Erythroblast (primary cell): ENCODE data around the gene TEX35.

Source experiments
- DNase-seq, 2 experiments: peaks; one replicate each; lab custom pipeline; 2025; lab: John Stamatoyannopoulos, UW
- GATA1 ChIP-seq: IDR thresholded peaks from 2 replicates; pipeline ENCODE4 v1.6.1; 2011; ENCODE audit warnings: low read depth, mild to moderate bottlenecking, control low read depth, low read length, moderate library complexity
- POLR2A ChIP-seq: IDR thresholded peaks from 2 replicates; pipeline ENCODE4 v1.6.1; 2011; ENCODE audit warnings: mild to moderate bottlenecking, low read length

TEX35 gene

DNA sequence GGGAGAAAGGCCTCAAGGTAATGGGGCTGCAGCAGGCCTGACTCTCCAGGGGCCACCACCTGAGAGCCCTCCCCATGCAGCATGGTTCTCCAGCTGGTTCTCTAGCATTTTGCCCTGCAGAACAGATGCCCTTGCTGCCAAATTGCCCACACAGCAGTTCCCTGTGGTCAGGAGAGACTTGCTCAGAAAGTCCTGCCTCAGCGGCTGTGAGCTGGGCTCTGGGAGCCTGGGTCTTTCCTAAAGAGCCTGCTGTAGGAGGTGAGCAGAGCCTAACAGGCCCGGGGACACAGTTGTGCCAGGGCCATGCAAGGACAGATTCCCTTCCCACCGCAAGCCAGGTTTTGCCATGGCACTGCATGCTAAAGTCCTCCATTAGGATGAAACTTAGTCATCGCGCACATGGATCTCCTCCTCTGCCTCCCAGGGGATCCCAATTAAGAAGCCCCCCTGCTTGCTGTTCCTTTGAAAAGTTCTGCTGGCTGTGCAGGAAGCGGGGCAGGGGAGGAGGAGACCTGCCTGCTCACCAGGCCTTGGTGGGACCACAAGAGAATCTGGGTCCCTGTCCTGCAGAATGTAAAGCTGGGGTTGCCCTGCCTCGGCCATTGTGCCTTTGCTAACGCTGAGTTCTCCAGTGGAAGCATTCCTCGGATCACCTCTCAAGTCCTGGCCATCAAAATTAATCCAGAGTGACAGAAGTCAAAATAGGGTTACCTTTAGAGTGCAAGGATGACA lies 21.4 kb downstream of the TEX35 start:
- DNase-seq, result no peak
- no peak for TF ChIP-seq GATA1
- no peak for TF ChIP-seq POLR2A

DNA sequence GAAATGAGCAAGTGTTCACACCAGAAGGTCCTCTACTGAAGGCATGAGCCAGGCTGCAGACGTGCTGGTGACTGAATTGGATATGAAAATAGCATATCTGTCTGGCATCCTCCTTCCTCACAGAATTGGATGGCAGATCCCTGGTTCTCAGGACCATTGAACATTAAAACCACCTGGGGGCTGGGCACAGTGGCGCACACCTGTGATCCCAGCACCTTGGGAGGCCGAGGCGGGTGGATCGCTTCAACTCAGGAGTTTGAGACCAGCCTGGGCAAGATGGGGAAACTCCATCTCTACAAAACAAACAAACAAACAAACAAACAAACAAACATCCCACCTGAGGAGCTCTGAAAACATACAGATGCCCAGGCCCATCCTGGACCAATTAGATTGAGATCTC lies 23.4 kb downstream of the TEX35 start:
- TF ChIP-seq GATA1 (no peak), POLR2A (no peak)
- no peak for DNase-seq

DNA sequence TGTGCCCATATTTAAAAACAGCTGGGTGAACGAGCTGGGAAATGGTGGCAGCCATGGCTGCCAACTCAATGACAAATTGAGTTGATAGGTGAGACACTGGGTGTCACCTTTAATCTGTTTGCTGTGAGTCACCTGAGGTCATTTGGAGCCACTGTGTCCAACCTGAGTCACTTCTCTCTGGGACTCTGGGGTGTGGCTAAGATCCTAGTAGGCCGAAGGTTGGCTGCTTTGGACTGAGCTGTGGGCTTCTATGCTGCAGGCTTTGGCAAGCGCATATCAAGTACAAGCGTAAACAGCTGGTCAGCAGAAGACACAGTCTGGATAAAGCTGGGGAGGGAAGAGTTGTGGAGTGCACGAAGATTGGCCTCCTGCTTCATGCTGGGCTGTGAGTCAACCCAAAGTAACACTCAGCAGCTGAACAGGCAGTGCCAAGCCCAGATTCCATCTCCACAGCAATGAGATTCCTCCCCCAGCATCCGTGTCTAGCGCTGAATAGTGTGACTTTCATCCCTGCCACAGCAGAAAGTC lies 24.0 kb downstream of the TEX35 start:
- TF ChIP-seq POLR2A (no peak), GATA1 (no peak)
- peak; percentile 69 for DNase-seq

DNA sequence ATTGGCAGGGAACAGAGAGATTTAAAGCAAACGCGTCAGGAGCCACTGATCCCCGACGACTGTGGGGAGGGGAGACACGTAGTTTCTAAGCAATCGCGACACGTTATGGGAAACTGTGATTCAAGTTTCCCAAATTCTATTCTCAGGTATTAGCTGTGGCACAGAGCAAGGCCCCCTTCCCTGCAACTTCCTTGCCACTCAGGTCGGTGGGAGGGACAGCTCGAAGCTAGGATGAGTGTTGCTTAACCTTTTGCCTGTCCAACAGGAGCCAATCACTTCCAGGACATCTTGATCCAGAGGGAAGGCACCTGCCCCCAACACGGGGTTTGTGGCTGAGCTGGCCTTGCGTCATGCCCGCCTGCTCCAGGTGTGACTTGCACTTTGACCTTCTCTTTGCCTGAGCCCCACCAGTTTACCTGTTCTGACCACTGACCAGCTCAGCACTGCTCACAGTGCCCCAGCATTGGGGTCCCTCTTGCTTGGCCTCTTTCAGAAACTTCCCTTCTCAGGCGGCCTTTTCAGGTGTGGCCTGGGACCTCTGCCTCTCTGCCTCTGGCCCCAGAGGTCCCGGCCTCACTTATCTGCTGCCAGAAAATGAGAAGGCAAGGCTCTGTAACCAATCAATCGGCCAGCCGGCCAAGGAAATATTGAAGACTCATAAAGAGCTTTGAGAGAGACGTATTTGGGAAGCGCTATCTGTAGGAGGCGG lies 24.6 kb downstream of the TEX35 start:
- DNase-seq, result no peak
- TF ChIP-seq GATA1 (no peak), POLR2A (no peak)

DNA sequence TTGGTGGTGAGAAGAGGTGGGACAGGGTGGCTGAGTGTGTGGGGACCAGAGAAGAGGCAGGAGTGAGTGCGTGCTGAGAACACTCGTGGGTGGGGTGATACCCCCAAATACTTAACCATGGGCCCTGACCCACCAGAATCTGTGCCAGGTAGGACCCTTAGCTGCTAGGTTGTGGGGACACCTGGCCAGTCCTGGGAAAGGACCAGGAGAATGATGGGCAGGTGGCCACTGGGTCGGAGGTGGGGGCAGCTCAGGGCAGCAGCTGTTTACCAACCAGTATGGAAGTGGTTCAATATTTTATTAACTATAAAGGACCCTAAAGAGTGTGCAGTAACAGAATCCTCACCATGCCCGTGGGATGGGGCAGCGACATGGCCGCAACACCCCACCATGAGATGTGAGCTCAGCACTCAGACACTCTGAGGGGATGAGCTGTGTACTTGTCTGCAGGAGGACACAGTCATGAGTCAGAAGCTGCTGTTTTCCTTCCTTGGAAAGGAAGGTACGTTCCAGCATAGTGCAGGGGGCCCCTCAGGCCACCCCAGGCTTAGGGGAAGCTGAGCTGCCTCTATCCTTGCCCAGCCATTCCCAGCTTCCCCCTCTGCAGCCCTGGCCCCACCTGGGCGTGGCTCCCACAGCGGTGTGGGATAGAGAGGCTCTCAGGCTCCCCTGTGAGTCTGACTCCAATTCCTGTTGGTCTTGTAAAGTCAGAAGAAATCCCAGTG lies 25.4 kb downstream of the TEX35 start:
- no peak for TF ChIP-seq POLR2A
- TF ChIP-seq GATA1, result no peak
- peak; percentile 24 to 44 for DNase-seq

DNA sequence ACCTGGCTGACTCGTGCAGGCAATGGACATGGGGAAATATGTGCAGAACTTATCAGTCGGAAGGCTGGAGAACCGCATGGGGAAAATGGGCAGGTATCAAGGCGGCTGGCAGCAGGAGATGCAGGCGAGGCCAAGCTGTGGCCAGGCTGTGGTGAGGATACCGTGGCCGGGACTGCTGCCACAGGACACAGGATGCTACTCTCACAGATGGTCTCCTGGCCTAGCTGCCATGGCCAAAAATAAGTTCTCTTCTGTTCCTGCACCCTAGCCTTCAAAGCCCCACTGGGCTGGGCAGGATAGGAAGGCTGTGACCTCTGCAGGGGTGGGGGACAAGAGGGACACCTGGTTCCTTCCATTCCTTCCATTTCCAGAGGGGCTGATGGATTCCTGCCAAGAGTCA lies 26.4 kb downstream of the TEX35 start:
- TF ChIP-seq POLR2A, result no peak
- no peak for TF ChIP-seq GATA1
- peak in 1 of 2 experiments; percentile 36 for DNase-seq

DNA sequence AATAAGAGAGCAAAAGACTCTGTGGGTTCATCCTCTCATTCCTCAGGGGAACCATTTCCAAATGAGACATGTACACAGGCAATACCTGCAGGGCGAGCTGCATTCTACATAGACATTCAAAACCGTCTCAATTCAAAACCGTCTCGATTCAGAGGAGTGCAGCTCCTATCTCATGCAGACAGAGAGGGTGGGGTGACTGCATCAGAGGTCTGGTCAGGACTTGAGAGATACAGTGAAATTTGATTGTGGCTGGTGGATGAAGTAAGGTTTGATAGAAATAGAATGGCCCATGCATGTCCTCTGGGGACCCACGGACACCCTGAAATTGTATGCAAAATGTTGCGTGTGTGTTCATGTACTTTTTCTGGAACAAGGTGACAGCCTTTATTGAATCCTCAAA lies 27.3 kb downstream of the TEX35 start:
- TF ChIP-seq POLR2A (peak; percentile 18), GATA1 (peak; percentile 84)

DNA sequence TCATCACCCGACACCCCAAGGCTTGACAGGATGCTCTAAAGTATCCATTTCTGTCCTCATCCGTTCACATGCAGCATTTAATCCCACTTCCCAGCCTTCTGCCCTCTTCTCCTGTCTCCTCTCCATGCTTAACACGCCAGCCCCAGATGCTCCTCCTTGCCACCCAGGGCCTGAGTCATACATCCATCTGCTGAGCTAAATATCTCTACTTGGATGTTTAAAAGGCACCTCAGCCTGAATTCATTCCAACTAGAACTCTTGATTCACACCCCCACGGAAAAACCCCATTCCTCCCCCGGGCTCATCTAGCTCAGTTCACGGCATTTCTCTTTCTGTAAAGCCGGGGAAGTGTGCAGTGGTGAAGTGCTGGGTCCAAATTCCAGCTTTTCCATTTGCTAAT lies 27.7 kb downstream of the TEX35 start:
- DNase-seq, result peak; percentile 68 to 82
- TF ChIP-seq GATA1, result no peak
- no peak for TF ChIP-seq POLR2A

More for the DNA sequence above, 27.3 kb downstream of the TEX35 start:
- DNase-seq, result peak; percentile 93 to 95

DNA sequence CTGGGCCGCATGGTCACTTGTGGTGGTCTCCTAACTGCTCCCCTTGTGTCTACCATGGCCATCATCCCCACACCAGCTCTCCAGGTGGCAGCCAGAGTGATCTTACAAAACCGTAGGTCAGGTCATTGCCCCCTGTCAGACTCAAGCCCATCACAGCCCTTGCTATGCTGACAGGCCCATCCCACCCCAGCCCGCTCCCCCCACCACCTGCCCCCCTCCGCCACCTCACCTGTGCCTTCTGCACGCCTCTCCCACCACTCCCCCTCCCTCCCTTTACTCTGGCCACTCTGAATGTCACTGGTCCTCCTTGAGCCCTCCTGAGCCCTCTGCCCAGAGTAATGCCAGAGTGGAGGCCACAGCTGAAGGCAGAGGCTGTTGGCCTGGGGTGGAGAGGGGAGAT lies 28.5 kb downstream of the TEX35 start:
- TF ChIP-seq POLR2A (no peak), GATA1 (no peak)
- DNase-seq, result no peak

DNA sequence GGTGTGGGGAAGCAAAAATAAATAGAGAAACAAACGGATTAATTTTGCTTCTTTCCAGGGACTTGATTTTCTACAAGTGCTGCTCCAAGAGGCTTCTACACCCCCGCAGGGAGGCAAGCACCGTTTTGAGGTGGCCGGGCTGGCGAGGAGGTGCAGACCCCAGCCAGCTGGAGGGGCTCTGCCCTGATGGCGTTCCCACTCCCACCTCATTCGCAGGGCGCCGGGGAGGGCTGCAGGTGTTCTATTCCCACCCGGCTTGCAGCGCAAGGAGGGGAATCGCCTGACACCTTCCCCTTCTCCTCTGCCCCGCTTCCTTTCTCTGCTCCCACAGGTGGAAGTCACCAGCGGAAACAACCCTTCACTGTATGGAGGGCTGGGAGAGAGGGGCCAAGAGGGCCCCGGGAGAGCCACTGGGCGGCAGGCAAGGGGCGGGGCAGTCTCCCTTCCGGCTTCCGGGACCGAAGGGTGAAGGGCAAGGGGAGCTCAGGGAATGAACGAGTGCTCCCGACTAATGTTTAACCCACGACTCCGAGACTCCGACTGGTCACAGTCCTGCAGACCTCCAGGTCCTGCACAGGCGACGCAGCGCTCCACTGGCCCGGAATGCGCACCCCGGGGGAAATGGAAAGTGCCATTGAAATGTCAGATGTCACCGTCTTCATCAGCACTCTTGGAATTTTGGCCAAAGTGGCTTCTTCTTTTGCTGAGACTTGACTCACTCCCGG lies 29.1 kb downstream of the TEX35 start:
- TF ChIP-seq GATA1 (no peak), POLR2A (peak; percentile 48)
- peak in 1 of 2 experiments; percentile 64 for DNase-seq

DNA sequence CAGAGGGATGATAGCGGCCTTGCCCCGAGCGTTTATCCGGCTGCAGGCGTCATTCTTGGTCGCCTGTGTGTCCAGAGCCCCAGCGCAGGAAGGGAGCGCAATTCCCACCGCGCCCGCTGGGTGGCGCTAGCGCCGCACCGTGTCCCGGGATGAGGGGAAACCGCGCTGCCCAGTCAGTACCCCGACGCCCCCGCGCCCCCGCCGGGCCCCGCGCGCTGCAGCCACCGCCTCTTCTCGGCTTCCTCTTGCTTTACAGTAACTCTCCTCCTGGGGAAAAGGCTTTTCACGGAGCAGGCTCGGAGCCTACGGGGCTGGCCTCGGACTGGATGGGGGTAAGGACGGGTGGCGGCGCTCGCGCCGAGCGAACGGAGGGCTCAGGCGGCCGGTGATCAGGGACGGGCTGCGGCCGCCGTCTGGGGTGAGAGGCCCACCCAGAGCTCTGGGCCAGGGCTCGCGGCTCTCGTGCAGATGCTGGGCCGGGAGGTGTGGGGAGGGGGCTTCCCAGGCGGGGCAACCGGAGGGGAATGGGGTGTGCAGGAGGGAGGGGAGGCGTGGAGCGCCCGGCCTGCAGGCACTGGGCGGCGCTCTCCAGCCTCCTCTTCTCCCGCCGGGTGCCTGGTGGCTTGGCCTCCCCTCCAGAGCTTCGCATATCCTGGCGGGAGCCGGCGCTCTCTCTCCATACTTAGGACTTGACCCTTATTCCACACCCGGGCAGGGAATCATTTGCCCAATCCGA lies 29.8 kb downstream of the TEX35 start:
- peak; percentile 35 for TF ChIP-seq POLR2A
- no peak for TF ChIP-seq GATA1
- DNase-seq, result peak; percentile 86 to 93

DNA sequence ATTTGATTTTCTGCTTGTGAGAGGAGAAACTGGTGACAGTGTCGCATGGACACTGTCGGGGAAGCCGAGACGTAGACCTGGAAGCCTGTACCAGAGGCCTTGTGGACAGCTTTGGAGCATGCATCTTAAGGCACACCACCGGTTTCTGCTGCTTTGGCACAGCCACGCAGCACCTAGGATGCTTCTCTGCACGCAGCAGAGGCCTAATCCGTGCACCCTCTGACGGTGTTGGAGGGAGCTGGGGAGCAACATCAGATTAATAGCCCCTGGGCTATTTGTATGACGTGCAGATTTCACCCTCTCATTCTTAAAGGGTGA lies 30.3 kb downstream of the TEX35 start:
- TF ChIP-seq POLR2A (no peak), GATA1 (no peak)
- peak in 1 of 2 experiments; percentile 50 for DNase-seq
